Cardiac fibroblast (primary cell): ENCODE data around the gene COG2.

ENCODE experiments used
- DNase-seq, 2 donors: peaks; one replicate each; pipeline versions ENCODE4 v3.0.0 to v3.0.0-alpha.2; 2010; ENCODE audit warnings: low read depth in 2 of 2
- H3K4me3 ChIP-seq, 2 donors: replicated peaks in 1 of 2; 1 replicate in 1 of 2; 2 replicates in 1 of 2; pipeline ENCODE4 v1.5.1; 2011; ENCODE audit warnings: low read depth in 2 of 2, low read length in 2 of 2, mild to moderate bottlenecking in 2 of 2, moderate library complexity in 1 of 2
- TF ChIP-seq, protein P1 (sequence below): IDR thresholded peaks from one replicate; pipeline ENCODE4 v1.5.1; 2011; ENCODE audit warnings: low read depth, mild to moderate bottlenecking, low read length, inconsistent platforms

COG2 gene

DNA sequence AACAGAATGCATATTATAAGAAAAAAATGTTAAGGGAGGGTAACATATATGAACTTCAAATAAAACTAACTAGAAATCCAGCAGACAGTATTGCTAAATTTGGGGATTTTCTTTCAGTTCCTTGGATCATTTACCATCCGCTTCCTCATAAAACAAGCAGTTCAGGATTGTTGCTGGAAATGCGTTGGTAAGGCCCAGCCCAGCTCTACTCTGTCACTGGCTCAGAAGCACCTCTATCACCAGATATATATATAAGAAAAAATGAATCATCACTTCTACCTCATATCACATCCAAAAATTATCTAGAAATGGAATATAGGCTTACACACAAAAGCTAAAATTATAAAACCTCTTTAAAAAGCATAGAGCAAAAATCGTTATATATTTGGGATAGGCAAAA lies 28.2 kb upstream of the COG2 start:
- TF ChIP-seq, protein P1, sequence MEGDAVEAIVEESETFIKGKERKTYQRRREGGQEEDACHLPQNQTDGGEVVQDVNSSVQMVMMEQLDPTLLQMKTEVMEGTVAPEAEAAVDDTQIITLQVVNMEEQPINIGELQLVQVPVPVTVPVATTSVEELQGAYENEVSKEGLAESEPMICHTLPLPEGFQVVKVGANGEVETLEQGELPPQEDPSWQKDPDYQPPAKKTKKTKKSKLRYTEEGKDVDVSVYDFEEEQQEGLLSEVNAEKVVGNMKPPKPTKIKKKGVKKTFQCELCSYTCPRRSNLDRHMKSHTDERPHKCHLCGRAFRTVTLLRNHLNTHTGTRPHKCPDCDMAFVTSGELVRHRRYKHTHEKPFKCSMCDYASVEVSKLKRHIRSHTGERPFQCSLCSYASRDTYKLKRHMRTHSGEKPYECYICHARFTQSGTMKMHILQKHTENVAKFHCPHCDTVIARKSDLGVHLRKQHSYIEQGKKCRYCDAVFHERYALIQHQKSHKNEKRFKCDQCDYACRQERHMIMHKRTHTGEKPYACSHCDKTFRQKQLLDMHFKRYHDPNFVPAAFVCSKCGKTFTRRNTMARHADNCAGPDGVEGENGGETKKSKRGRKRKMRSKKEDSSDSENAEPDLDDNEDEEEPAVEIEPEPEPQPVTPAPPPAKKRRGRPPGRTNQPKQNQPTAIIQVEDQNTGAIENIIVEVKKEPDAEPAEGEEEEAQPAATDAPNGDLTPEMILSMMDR, result no peak
- DNase-seq, result no peak

DNA sequence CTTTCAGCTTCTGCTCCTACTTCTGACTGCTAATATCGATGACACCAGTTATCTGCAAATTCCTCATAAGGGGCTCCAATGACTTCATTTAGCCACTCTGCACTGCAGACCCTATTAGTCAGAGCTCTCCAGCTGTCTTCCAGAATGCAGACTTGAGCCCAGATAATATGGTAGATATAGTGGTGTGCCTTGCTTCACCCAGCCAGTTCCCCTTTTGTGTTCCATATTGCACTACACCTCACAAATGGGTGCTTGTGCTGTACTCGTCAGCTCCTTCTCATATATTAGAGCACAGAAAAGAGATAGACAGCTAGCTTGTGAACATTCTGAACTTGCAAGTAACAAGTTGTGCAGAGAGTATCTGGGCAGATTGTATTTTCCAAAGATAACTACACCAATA lies 23.7 kb upstream of the COG2 start:
- no peak overlapping the region for H3K4me3 ChIP-seq
- DNase-seq, result no peak
- TF ChIP-seq, protein P1, result no peak

More for the DNA sequence above, 28.2 kb upstream of the COG2 start:
- no peak overlapping the region for H3K4me3 ChIP-seq

DNA sequence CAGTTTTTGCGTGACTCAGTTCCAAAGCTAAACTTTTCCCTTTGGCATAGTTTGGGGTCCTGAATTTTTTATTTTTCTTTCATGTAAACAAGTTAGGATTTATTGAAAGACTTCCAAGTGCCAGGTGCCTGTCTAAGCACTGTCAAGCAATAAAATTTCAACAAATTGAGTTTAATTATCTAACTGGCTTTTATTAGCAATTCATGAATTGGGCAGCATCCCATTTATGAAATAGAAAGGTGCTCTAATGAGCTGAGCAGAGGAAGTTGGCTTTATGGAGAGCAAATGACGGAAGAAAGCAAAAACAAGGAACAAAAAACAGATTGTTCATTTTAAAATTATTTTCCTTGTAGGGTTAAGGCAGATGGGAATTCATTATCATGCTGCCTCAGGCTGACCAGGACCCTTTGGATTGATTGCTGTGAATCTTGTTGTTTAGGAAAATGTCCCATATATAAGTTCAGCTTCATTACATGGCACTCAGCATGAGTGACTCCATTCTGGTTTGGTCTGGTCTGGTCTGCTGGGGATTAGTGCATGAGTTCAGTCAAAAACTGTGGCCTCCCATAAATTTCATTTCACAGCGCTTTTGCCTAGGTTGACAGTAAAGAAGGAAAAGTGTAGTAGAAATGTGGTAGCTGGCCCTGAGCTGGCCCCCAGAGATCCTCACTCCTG lies 21.5 kb upstream of the COG2 start:
- H3K4me3 ChIP-seq, result no peak overlapping the region
- TF ChIP-seq, protein P1, result no peak
- no peak for DNase-seq

DNA sequence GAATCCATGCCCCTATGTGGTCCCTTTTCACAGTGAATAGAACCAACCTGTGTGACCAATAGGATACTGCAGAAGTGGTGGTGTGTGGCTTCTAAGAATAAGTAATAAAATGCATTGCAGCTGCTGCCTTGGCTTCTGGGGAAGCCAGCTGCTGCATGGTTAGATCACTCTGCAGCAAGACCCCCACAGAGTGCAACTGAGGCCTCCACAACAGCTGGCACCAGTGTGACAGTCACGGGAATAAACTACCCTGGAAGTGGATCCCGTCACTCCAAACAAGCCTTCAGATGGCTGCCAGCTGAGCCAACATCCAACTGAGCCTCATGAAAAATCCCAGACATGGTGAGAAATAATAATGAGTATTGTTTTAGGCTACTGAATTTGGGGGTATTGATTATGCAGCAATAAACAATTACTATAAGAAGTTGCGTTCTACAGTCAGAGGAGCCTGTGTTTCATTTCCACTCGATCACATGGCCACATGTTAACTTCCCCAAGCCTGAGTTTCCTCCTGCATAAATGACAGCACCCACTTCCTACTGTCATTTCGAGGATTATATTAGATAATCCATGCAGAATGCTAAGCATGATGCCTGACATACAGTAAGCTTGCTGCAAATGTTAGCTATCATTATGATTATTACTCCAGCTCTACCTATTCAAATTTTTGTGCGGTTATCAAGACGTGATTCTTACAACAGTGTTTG lies 20.8 kb upstream of the COG2 start:
- DNase-seq, result no peak
- TF ChIP-seq, protein P1, result no peak
- no peak overlapping the region for H3K4me3 ChIP-seq

DNA sequence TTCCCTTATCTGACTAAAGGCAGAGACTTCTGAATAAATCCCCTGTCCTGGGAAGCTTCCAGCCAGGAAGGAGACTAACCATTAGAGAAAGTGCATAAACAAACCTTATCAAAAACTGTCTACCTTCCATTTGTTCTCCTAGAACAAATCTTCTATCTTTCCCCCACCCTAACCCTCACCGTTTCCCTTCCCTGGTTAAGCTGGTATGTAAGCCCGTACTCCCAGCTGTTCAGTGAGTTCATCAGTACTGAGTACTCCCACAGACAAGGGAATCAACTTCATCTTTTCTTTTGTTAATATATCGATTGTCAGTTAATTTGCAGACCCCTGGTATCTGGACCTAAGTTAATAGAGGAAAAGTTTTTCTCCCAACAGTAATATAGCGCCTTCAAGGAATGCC lies 20.1 kb upstream of the COG2 start:
- no peak overlapping the region for H3K4me3 ChIP-seq
- TF ChIP-seq, protein P1, result no peak
- no peak for DNase-seq

DNA sequence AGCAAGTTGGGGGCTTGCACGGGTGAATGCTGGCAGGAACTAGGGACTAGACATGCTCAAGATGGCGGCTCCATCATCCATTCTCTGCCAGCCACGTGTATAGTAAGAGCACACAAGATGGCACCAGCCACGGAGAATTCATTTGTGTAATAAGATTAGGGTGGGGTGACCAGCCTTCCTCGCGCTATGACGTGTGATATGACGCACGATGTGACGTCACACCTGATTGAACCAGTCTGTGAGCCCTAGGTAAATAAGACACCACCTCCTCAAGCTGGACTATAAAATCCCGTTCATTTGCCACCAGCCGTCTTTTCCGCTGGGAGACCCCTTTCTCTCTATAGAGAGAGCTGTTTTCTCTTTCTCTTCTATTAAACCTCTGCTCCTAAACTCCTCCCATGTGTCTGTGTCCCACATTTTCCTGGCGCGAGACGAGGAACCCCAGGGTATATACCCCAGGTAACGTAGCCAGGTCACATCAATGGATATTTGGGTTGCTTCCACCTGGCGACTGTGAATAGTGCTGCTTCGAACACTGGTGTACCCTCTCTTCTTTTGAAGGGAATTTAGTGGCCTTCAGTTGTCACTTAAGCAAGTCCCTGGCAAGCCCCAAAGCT lies 18.1 kb upstream of the COG2 start:
- H3K4me3 ChIP-seq, result no peak overlapping the region
- no peak for DNase-seq
- TF ChIP-seq, protein P1, result no peak
